Stimulated activated CD8-positive, alpha-beta memory T cell treated with anti-CD3 and anti-CD28 coated beads, Interleukin-7, amount 100 ng/mL, for 24 hours (primary cell): Measurements from ENCODE around the gene JAM3.

ENCODE experiments used
- DNase-seq: peaks from one replicate; pipeline ENCODE4 v3.0.0-alpha.2; 2020; ENCODE audit warnings: low read depth

JAM3 gene

DNA sequence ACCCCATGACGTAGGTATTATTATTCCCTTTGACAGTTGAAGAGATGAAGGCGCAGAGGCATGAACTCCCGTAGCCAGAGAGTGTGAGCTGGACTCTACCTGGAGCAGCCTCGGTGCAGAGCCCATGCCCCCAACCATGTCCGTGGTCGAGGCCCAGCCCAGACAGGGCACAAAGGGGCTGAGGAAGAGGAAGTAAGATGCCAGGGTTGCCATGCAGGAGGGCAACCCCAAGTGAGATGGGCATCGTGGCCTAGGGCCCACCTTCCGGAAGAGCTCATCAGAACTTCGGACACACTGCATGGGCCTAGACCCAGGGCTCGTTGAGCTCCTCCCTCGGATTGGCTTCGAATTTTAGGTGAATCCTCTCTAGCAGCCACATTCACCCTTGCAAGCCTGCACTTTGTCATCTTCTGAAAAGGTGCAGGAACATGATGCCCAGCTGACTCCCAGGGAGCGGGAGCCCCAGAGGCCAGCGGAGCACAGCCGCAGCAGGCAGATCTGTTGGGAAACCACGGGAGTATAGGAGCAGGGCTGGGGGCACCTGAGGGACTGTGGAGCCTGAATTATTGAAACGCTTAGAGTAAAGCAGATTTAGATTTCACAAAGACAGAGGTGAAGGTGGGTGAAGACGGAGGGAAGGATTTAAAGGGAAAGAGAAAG lies 29.0 kb upstream of the JAM3 start:
- no peak for DNase-seq

DNA sequence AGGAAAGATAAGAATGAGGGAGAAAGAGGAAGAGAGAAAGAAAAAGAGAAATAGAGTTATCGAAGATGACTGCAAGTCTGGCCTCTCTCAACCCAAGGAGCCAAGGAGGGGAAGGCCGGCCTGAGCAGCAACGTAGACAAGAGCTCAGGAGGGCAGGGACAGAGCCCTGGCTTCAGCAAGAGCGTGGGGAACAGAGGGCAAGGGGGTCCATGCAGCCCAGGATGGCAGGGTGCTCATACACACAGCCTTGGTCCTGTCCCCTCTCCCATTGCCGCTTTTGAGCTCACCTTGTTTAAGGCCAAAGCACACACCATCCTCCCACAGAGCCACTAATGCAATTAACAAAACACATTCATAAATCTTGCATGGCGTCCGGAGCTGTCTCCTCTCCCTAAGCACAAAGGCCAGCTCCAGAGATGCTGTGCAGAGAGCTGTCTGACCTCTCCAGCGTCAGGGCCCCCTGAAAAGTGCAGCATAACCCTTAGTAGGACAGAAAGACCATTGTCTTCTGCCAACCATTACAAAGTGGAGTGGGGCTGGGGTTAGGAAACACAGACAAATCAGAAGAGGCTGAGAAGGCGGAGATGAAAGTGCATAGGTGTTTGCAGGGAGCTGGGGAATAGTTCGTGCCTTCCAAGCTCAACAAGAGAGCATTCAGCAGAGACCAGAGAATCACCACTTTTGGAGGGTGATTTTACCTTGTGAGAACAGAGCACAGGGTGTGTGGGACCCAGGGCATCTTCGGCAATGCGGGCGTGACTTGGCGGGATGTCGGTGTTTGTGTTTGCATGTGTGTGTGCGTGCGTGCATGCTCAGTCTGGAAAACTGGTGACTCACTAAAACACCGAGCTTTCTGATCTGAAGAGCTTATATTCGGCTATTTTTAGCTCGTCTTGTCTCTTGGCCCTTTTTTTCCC lies 28.2 kb upstream of the JAM3 start:
- no peak for DNase-seq

DNA sequence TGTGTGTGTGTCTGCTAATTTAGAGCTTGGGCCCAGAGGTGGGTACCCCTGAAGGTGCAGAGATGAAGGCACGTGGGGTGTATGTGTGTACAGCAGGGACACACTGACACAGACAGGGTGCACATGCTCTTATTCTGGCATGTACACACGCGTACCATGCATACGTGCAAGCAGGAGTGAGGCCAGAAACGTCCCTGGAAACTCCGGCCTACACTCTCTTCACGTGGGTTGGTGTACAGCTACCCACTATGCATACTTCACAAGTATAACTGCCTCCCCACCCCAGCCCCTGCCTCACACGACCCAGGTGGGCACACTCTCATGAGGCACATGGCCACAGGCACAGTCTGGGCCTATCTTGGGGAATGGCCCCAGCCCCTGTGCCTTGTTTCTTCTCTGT lies 27.5 kb upstream of the JAM3 start:
- DNase-seq = no peak

DNA sequence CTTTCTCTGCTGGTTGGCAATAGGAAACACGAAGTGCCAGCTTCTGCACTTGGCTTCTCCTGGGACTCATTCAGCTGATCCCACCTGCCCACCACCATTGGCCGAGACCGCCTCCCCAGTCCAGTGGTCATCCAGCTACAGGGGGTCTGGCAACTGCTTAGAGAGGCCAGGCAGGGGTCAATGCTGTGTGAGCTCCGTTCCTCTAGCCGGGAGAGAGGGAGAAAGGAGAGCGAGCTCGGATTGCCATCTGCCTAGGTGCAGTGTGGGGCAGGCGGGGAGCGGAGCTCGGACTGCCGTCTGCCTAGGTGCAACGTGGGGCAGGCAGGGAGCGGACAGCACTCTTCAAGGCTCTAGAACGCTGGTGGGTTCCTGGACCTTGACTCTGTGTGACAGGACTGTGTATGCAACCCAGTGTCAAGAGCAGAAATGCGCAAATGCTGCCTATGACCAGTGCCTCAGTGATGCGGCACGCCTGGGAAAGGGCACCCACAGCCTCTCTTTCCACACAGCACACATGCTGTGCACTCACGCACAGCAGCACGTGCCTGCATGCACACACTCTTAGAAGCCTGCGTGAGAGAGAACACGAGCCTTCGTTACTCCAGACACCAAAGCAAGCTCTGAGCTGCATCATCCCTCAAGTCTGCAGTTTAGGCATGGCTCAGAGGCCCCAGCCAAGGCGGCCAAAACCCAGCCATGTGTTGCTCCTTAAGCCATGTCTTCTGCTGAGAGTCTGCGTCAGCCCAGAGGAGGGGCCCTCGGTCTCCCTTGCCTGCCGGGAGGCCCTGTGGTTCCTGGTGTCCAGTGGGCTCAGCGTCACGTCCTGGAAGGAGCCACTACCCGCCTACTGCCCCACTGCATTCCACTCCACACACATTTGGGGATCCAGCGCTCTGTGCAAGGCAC lies 26.8 kb upstream of the JAM3 start:
- DNase-seq = no peak

DNA sequence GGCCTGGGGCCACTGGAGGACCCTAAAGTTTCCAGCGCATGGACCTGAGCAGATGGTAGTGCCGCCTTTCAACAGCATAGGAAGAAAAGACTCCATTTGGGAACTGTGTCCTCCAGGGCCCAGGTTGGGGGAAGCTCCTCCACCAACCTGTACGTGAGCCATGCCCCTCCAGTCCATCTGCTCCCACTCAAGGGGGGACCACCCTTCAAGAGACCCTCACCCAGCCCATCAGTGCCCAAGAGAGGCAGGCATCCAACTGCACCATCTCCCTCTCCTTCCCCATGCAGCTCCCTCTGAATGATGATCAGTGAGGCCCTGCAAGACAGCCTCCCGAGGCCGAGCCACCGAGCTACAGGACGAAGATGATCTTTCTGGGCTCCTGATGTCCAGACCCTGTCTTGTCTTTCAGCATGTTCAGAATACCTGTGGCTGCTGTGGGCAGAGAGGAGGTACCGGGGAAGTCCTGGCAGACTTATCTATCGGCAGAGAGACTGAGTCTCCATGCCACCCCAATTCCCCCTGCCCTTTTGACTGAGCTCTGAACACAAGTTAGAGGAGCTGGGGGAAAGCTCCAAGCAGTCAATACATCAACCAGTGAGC lies 25.0 kb upstream of the JAM3 start:
- no peak for DNase-seq

DNA sequence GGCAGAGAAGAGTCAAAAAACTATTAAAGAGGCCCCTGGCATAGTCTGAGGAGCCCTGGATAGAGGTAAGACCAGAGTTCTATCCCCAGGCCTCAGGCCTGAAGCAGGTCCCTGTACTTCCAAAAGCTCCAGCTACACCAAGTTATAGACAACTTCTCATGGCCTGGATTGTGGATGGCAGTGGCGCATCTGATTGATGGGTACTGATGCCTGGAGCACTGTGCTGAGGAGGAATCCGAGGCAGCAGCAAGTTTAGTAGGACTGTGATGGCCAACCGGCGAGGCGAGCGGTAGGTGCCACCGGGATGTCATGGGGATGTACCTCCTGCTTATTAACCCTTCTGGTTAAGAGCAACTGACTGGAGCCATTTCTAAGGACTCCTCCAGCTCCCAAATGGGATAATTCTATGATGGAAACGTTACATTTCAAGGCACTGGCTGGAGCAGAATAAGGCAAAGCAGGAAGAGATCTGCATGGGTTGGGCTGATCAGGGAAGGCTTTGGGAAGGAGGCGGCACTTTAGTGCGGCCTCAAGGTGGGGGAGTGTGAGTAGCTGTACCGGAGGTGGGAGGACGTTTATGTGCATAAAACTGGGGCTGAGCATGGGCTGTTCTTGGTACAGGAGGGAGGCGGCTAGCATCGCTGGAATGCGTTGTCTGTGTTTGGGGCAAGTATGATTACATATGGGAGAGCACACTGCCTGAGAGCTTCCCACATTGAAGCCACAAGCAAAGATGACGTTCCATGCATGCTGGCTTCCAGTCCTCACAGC lies 24.2 kb upstream of the JAM3 start:
- no peak for DNase-seq

DNA sequence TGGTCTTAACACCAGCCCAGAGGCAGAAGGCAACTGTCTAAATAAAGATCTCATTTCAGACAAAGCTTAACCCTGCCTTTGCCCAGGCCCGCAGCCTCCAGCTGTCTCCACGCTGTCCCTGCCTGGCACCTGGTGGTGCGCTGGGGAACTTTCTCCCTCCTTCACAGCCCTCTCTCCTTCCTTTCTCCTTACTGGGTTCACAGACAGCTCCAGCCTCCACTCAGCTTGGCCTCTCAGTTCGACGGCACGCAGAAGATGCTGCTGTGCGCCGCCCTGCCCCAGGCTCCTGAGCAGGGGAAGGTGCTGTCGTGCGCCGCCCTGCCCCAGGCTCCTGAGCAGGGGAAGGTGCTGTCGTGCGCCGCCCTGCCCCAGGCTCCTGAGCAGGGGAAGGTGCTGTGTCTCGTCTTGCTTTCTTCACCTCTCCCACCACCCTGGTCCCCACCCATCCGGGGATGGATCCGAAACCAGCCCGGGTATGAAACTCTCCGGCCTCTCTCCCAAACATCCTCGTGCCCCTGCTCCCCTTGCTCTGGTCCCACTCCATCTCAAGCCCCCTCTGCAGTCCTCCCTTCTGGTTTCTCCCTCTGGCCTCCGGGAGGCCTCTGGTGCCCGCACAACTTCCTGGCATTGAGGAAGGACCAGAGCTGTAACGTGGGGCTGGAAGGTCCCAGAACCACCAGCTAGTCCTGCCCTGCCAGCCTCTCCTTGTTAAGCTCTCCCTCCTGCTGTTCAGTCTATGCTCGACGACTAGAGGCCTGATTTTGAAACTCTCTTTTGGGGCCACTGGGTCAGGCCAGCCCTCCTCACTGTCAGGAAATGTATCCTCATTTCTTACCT lies 22.9 kb upstream of the JAM3 start:
- no peak for DNase-seq

DNA sequence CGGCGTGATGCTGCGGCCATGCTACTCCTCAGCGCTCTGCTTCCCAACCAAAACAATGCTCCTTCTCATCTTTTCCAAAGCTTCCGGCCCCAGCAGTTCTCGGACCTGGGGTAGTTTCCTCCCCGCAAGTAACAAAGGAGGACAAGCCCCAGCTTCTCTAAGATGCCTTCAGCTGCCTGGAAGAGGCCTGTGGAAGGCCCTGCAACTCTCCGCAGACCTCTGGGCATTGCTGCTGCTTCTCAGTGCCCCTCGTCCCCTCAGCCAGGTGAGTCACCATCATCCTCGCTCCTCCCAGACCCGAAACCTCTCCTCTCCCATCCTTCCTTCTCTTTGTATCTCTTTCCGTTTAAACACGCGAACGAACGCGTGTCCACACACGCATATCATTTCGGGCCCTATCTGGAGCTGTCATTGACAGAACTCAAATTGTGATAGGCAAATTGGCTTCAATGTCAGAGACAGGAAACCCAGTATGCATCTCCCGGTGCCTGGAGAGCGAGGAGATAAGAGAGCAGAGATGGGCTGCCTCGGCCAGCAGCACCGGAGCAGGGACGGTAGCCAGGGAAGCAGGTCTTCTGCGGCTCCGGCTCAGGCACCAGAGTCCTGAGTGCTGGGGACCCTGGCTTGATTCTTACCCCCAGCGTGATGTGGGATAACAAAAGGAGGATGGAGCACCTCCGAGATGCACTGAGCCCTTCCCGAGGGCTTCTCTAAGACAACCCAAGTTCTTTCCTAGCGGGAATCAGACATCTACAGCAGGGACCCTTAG lies 22.0 kb upstream of the JAM3 start:
- DNase-seq = no peak

DNA sequence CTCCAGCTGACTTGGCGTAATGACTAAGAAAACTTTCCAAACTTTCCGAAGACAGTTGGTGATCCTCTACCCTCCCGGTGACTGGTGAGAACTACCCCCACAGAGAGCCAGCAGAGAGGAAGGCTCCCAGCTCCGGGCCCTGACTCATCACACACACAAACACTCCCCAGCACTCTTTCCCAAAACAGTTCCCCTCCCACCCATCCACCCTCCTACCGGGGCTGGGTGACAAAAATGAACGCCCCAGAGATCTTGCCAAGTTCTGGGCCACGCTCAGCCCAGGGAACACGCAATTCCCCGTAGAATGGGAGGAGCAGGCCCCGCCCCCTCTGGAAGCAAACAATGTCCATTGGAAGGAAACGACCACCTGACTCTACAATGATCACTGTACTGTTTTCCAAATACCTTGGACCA lies 21.3 kb upstream of the JAM3 start:
- no peak for DNase-seq

DNA sequence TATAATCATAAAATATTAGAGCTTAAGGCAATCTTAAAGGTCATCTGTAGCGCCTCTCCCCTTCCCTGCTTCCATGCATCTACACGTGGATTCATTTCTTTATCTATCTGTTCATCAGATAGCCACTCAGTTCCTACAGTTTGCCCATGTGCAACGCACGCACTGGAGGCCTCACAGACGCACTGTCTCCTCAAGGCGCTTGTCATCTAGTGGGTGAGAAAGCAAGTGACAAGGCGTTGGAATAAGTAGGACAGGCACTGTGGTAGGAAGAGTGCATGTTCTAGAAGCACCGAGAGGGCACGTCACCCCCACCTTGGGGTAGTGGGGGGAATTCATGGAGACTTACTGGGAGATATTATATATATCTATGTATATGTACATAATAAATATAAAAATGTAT lies 20.8 kb upstream of the JAM3 start:
- no peak for DNase-seq

DNA sequence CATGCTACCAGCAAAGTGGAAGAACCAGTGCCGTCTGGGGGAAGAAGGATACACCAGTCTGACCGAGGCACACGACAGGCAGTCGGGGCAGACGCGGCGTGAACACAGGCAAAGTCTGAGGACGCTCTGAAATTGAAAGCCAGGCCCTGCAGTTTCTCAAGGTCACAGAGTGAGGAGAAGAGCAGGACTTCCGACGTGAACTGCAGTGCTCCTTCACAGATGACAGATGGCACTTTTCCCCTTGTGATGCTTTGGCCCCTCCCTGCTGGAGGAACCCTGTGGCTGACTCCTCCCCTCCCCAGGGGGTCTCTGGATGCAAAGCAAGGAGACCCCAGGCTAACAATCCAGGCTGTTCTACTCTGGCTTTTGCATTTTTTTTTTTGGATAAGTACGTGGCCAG lies 19.6 kb upstream of the JAM3 start:
- no peak for DNase-seq

DNA sequence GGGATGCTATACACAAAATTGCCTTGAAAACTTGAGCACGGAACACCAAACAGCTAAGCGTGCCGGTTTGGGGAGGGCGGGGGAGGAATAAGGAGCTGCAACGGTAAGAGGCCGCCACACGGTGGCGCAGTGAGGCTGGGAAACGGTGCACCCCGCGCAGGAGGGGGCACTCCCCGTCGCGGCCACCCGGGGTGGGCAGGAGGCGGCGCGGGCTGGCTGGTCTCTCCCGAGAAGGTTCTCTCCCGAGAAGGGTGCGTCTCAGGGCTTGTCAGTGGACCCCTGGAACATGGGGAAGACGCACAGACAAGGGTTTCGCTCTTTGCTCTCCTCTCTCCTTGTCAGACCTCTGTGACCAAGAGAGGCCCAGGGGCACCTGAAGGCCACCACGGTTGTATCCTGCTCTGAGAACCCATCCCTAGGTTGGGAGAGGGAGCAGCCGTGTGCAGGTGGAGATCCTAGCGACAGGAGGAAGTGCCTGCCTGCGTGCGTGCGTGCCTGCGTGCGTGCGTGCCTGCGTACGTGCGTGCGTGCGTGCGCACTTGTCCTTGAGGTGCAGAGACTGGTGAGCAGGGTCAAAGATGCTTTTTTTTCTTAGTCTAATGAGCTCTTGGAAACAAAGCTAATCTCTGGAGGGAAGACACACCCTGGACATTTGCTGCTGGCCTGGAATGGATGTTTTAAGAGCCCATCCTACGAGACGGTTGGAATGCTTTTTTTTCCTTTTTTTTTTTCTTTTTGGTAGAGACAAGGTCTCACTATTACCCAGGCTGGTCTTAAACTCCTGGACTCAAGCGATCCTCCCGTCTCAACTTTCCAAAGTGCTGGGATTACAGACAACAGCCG lies 18.1 kb upstream of the JAM3 start:
- DNase-seq = peak; percentile 45

DNA sequence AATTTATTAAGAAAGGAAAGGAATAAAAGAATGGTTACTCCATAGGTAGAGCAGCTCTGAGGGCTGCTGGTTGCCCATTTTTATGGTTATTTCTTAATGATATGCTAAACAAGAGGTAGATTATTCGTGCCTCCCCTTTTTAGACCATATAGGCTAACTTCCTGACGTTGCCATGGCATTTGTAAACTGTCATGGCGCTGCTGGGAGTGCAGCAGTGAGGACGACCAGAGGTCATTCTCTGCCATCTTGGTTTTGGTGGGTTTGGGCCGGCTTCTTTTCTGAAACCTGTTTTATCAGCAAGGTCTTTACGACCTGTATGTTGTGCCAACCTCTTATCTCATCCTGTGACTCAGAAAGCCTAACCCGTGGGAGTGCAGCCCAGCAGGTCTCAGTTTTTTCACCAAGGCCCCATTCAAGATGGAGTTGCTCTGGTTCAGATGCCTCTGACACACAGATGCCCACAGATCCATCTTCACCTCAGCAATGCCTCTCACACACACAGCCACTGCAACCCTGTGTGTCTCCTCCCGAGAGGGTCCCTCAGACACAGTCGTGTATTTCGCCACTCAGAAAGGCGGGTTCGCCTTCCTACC lies 16.4 kb upstream of the JAM3 start:
- DNase-seq = no peak

DNA sequence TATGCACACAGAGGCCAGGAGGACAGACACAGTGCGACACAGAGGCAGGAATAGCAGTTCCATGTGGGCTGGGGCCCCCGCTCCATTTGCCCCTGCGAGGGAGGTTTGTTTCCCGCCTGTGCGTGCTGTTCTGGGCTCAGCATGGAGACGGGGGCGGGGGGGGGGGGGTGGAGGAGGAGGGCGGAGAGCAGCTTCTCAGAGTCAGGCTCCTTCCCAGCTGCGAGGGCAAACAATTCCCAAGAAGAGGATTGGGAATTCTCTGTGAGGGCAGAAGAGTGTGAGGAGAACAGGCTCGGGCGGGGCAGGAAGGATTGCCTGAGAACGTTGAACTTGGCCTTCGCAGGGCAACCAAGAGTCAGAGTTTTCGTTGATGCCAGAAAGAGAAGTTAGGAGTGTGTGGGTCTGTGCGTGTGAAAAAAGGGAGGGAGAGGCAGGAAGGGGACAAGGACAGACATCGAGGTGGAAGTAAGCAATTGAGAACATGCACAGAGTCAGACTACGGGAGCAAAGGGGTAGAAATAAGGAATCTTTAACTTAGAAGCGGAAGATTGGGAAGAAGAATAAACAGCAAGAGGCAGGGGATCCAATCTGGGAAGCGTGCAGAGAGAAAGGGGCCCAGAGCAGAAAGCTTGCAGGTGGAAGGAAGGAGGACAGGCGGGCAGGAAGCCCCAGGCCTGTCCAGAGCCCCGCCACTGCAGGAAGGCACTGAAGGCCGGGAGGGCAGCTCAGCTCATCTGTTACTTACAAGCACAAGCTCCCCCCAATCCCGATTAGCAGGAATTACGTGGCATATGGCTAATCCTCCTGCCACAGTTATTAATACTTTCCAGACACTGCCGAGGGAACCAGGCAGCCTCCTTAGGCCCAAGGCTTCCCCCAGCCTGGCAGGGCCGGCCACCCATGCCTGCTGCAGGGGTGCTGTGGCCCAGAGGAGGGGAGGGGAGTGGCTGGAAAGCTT lies 15.6 kb upstream of the JAM3 start:
- no peak for DNase-seq

DNA sequence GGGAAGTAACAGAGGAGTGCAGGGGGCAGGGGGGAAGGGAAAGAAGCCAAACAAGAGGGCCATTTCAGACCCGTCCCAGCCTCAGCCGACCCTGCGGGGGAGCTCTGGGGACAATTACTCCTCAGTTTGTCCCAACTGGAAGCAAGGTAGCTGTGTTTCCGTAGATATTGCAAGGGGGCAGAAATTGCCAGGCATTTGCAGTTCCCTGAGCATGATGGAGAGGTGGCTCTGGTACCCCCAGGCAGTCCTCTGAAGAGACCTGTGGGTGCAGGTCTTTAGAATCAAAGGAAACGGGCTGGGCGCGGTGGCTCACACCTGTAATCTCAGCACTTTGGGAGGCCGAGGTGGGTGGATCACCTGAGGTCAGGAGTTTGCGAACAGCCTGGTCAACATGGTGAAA lies 13.8 kb upstream of the JAM3 start:
- no peak for DNase-seq

DNA sequence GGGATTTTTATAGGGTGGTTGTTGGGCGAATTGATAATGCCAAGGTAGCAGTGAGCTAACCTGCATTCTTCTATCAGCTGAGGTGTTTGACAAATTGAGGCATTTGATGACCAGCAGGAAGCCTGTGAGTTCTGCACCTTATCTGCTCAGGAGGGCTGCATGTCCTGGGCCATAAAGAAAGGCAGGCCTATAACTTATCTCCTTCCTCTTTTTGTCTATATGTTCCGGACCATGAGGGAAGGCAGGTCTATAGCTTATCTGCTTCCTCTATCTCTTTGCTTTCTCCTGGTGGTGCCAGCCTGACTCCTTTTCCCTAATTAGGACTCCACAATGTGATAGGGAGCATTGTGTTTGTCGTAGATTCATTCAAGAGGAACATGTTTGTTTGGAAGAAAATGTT lies 8.6 kb upstream of the JAM3 start:
- no peak for DNase-seq
